ENCODE results near the gene SLC2A9.

Gene SLC2A9

DNA sequence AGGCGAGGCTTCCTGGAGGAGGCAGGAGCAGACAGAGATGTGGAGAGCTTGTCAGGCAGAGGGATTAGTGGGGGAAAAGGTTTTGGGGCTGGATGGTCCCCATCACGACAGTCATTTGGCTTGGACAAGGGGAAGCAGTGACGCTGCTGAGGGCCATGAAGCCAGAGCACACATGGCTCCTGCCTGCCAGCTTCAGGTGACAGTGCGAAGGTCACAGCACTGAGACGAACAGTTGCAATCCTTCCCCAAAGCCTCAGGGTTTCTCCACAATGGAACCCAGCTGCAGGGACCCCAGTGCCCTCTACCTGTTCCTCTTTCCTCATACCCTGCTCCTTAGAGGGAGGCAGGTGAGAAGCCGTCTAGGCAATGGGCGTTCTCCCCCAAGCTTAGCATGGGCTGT is 129.6 kb downstream of the SLC2A9 start:
- DNase-seq (ENCODE audit: low spot score) = no peak

GRCh38 chr4:9891056-9891455 is 130.2 kb downstream of the SLC2A9 start:
- no peak for DNase-seq (ENCODE audit: low spot score)

- DNase-seq (ENCODE audit: low spot score) = no peak
Observed at GRCh38 chr4:9889306-9889705, 132.0 kb downstream of the SLC2A9 start.

DNA sequence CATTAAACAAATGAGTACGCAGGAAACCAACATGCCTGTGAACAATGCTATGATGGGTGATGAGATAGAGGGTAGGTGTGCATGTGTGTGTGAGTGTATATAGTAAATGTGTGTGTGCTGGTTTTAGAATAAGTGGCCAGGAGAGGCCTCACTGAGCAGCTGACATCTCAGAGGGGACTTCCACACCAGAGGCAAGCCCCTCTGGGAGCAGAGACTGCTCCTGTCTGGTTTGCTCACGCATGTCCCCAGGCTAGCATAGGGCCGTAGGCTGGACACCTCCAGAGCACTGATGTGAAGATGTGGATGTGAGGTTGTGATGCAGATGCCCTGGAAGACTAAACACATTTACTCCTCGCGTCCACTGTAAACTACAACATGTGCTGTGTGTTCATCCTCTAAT is 135.3 kb downstream of the SLC2A9 start:
- no peak for DNase-seq (ENCODE audit: low spot score)

DNA sequence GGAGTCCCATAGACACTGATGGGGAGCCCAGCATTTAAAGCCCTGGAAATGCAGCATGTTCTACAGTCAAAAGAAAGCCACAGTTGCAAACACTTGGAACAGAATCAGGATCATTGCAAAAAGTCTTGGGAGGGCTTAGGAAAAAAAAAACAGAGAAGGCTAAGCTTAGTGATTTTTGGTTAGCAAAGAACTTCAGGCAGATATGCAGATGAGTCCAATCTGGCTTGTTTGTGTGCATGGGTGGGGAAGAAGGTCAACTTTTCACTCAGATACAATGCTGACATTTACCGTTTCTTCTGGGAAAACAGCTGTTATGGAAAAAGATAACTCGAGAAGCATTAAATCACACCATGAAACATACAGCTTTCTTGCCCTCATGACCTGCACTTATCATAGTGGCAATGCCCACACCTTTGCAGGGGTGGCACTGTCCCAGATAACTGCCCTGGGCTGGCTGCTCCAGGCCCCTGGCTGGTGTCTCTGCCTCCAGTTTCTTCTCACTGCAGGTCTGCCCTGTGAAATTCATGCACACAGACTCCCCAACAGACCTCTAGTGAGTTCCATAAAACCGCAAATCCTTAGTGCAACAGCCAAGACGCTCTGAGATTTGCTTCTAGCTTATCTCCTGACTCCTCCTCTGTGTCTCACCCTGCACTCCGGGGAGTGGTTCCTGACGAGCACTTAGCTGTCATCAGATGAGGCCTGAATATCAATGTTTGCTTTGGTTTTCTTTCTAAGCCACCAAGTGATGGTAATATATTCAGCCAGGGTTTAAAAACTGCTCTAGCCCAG is 140.7 kb downstream of the SLC2A9 start:
- DNase-seq (ENCODE audit: low spot score) = peak; percentile 16

DNA sequence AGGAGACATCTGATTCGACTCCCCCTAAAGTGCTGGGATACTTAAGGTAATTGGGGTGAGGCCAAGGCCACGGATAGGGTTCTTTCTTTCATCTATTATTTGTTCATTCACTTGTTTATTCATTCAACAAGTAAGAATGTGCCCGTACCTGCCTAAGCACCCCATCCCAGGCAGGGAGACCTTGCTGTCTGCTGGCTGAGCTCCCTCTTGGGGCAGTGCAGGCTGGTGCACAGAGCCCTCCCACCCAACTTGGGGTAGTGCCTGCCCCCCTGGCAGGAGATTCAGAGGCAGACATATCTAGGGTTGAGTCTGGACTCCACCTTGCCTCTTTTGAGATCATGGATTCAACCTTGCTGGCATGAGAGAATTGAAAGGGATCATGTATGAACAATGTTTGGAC is 144.2 kb downstream of the SLC2A9 start:
- DNase-seq (ENCODE audit: low spot score) = no peak

DNA sequence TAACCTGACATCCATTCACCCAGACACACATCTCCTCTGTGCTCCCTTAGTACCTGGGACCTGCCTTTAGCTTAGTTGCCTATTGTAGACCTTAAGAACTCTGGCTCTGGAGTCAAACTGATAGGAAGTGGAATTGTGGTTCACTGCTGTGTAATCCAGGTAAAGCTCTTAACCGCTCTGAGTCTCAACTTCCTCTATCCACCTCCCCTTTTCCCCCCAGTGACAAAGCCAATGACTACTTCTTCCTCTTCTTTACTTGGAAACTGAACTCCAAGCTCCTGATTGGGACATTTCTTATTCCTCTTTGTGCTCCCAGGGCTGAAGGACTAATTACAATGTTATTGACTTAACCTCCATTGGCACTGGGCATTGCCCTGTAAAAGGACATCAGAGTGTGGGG is 145.8 kb downstream of the SLC2A9 start:
- no peak for DNase-seq (ENCODE audit: low spot score)

DNA sequence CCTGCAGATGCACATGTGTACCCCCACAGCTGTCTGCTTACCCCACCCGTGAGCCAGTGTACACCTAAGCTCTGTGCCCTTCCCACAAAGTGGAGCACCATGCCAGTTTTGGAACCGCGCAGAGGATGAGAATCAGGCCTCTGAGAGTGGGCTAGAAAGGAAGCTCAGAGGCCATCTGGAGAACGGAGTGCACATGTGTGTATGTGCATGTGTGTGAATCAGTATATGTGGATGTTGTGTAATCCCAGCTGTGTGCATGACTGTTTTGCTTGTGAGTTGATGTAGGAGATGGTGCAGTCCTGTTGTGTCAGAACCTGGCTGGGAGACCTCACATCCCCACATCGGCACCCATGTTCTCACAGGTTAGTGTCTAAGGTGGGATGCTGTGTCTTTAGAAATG is 146.9 kb downstream of the SLC2A9 start:
- no peak for DNase-seq (ENCODE audit: low spot score)

- no peak for DNase-seq (ENCODE audit: low spot score)
Observed at GRCh38 chr4:9870165-9870790, 151.0 kb downstream of the SLC2A9 start.

DNA sequence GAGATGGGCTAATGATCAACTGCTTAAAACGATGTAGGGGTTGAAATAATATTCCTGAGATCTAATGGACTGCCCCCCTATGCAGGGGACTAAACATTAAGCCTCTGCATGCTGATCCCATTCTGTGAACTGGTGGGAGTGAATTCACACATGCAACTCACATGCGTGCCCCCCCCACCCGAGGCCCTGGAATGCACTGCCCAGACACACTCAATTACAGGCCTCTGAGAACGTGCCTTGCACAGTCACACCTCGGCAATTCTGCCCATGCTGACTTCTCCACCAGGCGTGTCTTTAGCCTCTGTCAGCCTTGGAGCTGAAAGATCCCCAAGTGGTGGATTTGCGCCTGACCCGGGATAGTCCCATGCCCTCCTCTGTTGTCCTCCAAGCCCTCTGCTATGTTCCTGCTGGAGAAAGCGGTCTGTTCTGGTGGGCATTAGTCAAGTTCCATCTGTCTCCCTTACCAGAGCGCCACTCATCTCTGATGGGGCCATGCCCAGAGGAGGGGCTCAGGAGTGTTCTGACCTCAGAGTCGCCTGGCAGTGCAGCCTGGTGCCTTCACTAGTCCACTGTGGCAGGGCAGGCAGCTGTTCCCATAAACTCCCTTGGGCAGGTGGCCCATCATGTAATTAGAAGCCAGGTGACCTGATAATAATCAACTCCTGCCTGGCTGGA is 153.4 kb downstream of the SLC2A9 start:
- DNase-seq (ENCODE audit: low spot score) = no peak

DNA sequence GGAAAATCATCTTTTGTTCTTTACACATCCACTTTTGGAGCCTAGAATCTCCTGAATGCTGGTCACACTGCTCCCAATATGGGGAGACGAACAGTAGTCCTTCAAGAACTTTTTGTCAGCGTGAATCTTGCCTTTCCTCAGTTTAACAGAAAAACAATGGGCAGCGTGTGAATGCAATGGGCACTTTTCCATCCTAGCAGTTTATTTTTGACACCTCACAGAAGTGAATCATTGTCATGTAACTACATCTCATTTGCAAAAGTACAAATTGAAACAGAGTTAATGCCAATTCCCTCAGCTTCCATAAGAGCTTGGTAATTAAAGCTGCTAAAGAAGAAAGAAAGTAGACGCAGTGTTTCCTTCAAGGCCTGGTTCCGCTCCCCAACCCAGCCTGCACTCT is 154.4 kb downstream of the SLC2A9 start:
- no peak for DNase-seq (ENCODE audit: low spot score)

DNA sequence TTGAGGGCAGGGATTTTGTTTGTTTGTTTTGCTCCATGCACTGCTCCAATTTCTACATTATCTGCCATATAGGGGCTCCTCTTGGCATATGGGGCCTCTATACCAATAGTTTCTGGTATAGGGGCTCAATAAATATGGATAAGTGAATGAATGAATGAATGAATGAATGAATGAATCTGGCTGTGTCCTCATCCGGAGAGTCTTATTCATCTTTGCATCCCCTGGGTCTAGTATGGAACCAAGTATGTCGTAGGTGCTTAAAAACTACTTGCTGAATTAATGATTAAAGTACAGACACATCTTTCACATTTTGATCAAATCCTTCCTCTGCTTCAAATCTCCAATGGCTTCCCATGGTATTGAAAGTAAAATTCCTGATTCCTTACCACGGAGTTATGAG is 159.7 kb downstream of the SLC2A9 start:
- DNase-seq (ENCODE audit: low spot score) = no peak

GRCh38 chr4:9859810-9860209 is 161.5 kb downstream of the SLC2A9 start:
- DNase-seq (ENCODE audit: low spot score) = no peak

DNA sequence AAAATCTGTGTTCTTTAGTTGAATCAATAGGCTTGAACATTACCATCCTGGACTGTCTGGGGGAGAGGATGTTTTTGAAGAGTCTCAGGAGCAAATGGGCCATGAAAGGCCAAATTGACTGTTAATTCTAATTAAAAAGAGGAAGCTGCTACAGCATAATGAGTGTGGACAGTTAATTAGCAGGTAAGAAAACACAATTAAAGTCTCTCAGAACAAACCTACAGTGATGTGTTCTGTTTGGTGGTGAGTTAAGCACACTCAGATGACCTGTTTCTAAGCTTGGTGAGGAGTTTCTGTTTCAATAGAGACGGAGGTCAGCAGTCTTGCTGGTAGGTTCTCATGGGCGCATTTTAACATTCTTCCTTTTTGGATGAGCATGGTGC is 171.8 kb downstream of the SLC2A9 start:
- no peak for DNase-seq (ENCODE audit: low spot score)

DNA sequence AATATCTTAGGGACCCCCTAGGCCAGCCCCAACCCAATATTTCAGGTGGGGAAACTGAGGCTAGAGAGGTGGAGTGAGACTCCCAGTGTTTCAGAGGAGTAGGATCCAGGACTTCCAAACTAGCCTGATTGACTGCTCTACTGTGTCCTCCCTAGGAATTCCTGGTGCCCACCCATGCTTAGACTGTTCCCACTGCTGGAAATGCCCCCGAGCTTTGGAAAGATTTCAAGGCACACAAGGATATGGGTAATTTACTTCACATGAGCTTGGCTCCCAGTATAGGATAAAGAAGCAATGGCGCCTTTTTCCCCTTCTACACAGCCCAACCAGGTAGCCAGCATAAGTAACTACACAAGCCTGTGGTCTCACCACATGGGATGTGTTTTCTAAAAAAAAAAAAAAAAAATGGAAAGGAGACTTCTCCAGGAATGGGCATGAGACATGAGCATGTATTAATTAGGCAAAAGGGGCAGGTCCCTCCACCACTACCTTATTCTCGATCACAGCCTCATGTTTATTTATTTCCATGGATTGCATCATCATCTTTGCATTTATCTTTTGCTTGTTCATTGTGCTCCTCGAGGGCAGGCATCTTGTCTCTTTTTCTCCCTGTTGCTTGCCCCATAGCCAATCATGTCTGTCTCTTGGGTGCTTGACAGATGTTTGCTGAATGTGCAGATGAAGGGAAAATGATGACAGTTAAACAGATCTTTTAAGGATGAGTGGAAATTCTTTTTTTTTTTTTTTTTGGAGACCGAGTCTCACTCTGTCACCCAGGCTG is 173.1 kb downstream of the SLC2A9 start:
- DNase-seq (ENCODE audit: low spot score) = no peak

DNA sequence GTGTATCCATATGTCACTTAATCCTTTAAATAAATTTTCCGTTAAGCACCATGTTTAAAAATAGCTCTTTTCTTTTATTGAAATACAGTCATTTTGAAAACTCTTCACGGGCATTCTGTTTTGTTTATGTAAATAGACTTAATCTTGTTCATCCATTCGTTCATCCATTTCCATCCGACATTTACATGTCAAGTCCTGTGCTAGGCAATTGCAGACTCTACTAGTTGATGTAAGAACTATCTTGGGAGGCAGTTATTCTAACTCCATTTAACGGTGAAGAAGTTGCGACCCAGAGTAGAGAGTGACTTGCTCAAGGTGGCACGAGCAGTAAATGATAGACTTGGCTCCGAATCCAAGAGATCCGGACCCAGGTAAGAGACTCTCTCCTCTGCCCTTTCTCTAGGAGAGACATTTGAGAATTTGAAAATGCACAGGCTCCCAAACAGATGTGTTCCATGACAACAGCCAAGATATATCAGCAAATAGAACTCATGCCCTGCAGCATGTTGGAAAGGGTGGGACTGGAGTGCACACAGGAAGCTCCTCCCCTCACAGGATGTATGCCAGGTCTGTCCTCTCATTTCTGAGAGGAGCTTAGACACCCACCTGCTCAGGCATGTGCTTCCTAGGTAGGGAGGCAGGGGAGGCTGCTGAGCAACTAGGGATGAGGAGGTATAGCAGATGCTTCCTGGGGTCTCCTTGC is 175.4 kb downstream of the SLC2A9 start:
- no peak for DNase-seq (ENCODE audit: low spot score)

- DNase-seq (ENCODE audit: low spot score) = no peak
Observed at GRCh38 chr4:9841072-9841471, 180.2 kb downstream of the SLC2A9 start.

GRCh38 chr4:9835430-9835829 is 185.9 kb downstream of the SLC2A9 start:
- DNase-seq (ENCODE audit: low spot score) = no peak

GRCh38 chr4:9833421-9833820 is 187.9 kb downstream of the SLC2A9 start:
- DNase-seq (ENCODE audit: low spot score) = no peak

DNA sequence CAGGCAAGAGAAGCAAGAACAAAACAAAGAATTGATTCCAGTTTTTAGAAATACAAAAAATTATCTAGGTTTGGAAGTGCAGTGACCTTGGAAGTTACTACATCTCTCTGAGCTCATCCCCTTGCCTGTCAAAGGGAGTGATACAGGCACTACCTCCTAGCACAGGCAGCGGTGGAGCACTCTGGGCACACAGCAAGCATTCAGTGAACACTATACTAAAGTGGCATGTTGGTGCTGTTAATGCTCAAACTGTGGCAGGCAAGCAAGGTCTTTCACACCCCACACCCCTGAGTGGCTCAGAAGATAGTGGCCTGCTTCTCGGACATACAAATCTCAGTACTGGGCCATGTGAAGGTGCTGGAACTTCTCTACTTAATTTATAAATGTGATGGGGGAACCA is 188.7 kb downstream of the SLC2A9 start:
- DNase-seq (ENCODE audit: low spot score) = no peak

- DNase-seq (ENCODE audit: low spot score) = no peak
Observed at GRCh38 chr4:9826551-9826950, 194.7 kb downstream of the SLC2A9 start.

DNA sequence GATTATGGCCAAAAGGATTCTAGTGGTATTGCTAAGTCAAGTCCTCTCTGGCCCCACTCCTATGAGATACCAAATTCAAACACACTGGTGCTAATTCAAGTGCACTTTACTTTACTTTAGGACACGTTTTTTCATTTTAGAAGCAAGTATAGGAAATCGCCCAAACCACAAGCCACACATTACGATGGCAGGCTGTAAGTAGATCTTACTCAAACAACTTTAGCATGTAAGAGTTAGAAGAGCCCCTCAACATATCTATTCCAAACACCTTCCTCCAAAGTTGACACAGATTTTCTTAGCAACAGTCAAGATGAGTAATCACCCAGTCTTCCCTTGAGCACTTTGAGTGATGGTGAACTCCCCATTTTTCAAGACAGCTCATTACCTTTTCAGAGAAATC is 196.2 kb downstream of the SLC2A9 start:
- DNase-seq (ENCODE audit: low spot score) = no peak

Data from GM03348 (cell line).